Activated naive CD4-positive, alpha-beta T cell treated with Interleukin-2 at 50 U/mL for 16 hours (primary cell): ENCODE results near the gene ADAMTS4.

Experiments used
- DNase-seq: peaks from one replicate; pipeline ENCODE4 v3.0.0-alpha.2; 2020

ADAMTS4 gene

DNA sequence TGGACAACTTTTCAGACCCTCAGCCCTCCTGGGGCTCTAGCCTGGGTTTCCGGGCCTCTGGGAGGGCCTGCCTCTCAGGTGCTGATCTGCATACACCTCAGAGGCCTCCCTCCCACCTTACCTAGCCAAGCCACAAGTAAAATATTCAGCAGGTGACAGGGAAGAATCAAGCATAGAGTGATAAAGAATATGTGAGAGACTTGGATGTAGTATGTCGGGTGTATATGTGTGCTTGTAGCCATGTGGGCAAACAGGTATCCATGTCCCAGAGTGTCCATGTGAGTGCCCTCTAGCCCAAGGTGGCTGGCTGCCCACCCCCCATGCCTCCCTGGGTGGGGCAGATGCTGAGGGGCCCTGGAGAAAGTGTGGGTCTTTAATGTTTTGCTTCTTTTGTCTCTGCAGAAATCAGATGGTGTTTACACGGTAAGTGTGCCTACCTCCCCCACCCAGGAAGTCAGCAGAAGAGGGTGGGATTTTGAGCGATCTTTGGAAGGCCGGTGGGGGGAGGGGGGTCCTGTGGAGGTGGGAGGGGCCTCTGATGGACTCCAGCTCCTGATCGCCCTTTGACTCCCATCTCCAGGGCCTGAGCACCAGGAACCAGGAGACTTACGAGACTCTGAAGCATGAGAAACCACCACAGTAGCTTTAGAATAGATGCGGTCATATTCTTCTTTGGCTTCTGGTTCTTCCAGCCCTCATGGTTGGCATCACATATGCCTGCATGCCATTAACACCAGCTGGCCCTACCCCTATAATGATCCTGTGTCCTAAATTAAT lies 19.6 kb upstream of the ADAMTS4 start:
- no peak for DNase-seq

DNA sequence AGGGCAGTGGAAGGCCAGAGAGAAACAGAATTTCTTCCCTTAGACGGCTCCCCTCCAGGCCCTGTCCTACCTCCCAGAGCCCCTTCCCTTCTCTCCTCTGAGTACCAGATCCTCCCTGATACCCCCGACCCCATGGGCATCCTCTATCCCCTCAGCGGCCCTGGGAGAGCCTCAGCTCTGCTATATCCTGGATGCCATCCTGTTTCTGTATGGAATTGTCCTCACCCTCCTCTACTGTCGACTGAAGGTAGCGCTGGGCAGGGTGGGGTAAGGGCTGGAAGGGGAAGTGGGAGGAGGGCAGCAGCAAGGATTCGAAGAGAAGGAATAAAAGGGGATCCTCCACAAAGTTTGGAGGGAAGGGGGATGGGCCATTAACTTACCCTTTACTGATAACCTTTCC lies 19.0 kb upstream of the ADAMTS4 start:
- DNase-seq = no peak

DNA sequence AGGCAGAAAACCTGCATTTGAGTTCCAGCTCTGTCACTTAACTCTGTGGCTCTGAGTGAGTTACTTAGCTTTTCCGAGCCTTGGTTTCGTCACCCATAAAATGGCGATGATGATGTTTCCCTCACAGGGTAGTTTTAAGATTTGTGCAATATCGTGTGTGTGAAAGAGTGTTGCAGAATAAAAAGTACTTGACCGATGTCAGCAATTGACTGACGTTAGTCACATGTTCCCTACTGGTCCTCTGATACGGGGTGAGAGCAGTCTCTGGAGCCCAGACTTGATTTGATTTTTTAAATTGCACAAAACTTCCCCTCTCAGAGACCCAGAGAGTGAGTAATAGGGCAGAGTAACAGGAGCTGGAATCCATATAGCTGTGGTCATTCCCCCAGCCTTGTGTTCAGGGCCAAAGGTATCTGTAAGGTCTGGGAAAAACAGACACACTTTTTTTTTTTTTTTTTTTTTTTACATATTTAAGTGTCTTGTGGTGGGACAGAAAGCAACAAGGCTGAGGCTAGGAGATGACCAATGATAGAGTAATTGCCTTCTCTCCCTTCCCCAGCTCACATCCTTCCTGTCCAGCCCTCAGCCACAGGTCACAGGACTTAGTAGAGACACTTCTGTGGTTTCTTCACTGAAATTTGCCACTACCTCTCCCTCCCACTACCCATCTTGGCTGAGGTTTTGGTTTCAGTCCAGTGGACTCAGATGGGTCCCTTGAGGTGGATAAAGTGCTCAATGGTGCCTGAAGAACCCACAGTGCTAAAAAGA lies 18.3 kb upstream of the ADAMTS4 start:
- DNase-seq = no peak

DNA sequence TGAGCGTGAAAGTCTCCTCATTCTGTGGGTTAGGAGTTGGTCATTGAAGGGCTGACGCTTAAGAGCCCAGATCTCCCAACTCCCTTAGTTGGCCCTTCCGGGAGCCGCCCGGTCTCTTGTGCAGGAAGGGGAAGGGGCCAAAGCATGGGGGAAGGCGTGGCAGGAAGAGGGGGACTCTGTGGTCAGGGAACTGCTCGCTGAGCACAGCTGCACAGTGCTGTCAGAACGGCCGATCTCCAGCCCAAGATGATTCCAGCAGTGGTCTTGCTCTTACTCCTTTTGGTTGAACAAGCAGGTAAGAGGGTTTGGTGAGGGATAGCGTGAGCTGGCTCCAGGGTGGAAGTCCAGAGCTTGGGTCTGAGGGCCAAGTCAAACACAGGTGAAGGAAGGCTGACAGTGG lies 16.2 kb upstream of the ADAMTS4 start, which contains the start of gene FCER1G:
Gene FCER1G (plus strand): TSS at position 220 of the 400 bp plus-strand sequence. CDS start 27 bp downstream, at position 247.
- no peak for DNase-seq

DNA sequence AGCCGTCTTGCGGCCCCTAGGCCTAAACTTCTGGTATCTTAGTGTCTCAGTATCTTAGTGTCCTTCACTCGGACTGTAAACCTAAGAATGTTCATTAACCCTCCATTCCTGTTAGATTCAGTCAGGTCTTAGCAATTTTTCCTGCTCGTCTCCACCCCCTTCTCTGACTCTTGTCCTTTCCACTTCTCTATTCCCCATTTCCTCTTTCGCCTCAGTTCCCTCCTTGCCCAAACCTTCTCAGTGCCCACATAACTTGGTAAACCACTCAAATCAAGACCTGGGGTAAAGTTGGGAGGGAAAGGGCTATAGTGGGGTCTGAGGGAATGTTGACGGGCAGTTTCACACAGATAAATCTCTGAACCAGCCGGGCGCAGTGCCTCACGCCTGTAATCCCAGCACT lies 15.5 kb upstream of the ADAMTS4 start:
- DNase-seq = no peak

DNA sequence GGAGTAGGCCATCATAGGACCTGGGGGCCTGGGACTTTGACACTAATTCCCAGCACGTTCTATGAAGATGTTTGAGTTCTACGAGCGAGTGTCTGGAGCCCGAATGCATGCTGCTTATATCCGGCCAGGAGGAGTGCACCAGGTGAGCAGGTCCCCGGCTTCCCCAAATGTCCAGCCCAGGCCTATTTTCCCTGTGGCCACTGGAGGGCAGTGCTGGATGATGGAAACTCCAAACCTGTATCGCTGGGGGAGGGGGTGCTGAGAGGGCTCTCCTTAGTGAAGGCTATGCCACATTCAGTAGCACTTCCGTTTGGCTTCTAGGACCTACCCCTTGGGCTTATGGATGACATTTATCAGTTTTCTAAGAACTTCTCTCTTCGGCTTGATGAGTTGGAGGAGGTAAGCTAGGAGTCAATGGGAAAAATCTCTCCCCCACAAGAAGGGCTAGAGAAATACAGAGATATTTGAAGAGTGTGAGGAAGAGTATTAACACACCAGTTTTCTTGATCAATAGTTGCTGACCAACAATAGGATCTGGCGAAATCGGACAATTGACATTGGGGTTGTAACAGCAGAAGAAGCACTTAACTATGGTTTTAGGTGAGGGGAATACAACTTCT lies 11.0 kb upstream of the ADAMTS4 start:
- DNase-seq = peak; percentile 72

DNA sequence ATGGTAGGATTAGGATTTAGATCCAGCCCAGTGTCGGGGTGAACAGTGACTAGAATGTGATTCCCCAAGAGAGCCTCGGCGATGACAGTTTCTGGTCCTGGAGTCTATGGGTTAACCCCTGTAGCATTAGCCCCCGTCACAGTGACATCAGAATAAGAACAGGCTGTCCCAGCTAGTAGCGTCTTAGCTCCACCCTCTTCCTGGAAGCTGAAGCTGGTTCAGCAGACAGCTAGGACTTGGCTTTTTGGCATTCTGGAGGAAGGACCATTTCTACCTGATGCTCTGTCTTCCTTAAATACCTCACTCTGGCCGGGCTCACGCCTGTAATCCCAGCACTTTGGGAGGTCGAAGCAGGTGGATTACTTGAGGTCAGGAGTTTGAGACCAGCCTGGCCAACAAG lies 8.3 kb upstream of the ADAMTS4 start:
- DNase-seq = no peak

DNA sequence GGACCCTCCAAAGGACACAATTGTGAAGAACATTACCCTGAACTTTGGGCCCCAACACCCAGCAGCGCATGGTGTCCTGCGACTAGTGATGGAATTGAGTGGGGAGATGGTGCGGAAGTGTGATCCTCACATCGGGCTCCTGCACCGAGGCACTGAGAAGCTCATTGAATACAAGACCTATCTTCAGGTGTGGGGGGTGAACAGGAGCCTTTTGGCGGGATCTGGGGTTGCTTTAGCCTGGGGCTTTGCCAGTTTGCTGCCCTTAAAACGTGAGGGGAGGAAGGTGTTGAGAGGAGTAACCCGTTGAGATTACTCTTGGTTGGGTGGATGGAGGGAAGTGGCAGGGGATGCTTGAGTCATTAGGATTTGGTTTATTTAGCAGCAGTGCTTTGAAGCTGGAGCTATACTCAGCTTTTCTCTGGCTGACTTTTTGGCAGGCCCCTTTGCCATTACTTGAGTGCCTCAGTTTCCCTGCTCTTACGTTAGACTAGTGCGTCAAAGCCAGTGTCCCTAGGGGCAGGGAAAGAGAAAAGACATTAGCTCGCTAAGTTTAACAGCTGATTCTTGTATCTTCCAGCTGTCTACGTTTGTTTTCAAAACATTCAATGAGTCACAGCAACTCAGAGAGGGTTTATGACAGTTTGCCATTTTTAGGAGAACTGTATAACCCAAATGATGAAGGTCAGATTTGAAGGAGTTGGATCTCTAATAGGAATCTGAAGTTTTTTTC lies 7.7 kb upstream of the ADAMTS4 start:
- no peak for DNase-seq

DNA sequence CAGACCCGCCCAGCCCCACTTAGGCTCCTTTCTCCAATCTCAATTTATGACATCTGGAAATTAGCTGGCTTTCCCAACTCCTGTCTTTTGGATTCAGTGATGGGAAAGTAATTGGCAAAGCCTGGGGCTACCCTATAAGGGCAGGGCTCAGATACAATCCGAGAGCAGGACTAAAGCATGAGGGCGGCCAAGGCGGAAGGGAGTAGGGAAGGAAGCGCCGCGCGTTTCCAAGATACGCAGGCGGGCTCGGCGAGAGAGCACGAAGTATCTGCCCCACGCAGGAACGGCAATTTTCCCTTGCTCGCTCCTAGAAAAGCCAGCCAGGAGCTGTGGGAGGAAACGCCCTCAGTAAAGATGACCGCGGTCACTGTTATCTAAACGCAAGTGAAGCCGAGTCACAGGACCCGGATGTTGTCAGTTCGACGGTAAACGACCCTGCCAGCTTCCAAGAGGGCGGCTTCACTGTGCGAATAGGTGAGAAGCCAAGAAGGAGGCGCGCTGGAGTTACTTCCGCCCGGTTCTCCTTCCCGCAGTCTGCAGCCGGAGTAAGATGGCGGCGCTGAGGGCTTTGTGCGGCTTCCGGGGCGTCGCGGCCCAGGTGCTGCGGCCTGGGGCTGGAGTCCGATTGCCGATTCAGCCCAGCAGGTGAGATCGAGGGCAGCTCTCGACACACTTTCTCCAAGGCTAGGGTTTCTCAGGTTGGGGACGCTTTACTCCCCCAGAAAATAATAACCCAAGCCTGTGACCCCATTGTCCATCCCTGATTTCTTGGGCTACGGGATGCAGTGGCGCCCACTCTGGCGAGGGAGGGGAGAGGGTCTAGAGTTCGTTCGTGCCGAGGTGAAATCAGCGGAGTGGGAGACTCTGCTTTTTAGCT lies 3.2 kb upstream of the ADAMTS4 start, which contains the start of gene NDUFS2:
Gene NDUFS2 (plus strand): TSS at position 532 of the 877 bp plus-strand sequence. CDS start 19 bp downstream, at position 551.
- DNase-seq = peak; percentile 95

DNA sequence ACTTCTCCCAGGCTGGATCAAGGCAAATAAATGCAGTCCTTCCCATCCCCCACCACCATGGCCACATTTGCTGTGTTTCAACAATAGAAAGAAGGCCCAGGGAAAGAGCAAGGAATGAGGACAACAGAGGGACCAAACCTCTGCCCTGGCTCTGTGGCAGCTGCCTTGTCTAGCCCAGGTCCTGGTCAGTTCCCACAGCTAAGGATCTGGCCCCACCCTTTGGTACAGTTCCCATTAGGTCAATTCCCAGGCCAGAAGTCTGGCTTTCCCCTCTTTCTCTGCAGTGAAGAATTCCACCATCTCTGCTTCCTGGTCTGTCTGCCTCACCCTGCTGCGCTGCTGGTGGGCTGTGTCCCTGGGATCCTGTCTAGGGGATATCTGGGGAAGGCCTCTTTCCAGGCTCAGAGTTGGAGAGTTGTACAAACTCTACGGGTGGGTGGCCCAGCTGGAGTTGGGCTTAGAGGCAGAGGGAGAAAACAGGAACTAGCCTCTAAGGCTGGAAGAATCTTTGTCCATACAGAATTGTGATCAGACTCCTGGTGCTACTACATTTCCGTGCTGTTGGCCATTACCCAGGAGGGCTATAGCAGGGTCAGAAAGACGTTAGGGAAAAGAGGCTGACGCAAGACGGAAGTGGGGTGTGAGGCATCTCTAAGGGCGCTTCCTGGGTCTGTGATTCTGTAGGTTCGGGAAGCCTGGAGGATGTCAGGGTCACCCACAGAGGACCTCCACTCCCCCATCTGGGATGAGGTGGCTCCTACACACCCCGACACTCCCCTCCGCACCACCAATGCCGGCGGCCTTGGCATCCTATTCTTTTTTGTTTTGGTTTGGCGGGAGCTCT lies 2.4 kb upstream of the ADAMTS4 start:
- DNase-seq = no peak

DNA sequence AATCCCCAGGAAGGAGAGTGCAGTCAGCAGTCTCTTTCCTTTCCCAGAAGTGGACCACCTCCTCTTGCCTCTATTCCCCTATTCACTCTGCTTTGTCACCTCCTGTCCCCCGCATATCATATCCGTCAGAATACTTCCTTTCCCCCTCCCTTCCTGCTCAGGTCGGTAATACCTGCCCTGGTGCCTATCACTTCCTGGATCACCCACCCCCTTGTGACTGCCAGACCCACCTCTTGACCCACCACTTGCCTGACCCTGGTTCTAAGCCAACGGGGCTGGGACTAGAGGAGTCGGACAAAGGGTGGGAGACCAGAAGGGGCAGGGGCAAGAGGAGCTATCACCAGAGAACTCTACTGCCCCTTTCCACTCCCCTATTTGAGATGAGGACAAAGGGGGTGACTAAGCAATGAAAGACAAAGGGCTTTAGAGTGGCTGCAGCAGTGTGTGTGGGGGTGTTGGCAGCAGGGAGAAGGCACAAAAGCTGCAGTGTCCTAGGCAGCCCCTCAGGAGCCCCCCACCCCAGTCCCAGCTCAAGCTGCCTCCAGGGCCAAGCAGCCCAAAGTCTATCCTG lies 1.7 kb upstream of the ADAMTS4 start:
- DNase-seq = no peak

DNA sequence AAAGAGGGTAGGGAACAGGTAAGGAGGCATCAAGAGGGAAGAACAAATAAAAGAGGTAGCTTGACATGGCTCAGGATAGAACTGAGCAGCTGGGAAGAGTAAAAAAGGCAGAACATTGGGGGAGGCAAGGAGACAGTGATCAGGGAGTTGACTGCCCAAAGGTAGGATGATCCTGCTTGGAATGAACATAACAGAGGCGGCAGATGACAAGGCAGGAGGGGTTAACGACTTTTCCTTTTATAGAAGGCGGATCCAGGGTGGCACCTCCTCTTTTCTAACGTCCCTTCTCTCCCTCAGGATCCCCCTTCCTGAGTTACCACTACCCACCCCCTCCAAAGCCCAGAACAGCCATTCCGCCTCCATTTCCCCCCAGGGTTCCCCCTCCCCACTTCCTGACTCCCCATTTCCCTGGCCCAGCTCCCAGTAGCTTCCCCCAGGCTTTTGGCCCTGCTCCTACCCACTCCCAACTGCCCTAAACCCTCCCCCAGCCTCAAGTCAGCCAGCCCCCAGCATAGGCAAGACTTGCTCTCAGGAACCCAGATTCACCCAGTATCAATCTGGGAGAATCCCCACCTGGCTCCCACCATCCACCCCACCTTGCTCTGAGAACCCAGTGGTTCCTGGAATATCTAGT lies 769 bp upstream of the ADAMTS4 start:
- DNase-seq = no peak

DNA sequence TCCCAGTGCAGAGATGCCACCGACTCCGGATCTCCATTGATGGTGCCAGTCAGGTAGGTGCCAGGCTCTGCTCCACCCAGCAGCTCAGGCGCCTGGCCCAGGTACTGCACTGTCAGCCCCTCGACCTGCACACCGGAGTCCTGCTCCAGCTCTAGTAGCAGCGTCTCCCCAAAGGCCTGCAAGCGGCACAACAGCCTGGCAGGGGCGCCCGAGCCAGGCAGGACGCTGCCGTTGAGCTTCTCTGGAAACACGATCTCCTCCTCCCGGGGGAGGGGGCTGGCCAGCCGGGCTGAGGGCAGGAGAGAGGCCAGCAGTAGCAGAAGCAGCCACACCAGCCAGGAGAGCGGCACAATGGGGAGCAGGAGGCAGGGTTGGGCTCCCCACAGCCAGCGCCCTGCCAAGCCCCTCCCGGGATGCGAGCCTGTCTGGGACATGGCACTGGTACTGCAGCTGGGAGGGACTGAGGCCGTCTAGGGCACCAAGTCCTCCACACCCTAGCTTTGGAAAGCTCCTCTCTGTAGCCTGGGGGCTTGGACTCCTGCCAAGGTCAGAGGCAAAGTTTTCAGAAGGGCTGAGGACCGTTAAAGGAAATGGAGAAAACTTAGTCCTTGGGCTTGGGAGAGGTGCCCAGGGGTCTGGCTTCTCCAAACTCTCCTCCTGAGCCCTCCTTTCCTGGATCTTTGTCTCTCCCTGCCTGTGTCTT lies 509 bp downstream of the ADAMTS4 start:
- DNase-seq = no peak

DNA sequence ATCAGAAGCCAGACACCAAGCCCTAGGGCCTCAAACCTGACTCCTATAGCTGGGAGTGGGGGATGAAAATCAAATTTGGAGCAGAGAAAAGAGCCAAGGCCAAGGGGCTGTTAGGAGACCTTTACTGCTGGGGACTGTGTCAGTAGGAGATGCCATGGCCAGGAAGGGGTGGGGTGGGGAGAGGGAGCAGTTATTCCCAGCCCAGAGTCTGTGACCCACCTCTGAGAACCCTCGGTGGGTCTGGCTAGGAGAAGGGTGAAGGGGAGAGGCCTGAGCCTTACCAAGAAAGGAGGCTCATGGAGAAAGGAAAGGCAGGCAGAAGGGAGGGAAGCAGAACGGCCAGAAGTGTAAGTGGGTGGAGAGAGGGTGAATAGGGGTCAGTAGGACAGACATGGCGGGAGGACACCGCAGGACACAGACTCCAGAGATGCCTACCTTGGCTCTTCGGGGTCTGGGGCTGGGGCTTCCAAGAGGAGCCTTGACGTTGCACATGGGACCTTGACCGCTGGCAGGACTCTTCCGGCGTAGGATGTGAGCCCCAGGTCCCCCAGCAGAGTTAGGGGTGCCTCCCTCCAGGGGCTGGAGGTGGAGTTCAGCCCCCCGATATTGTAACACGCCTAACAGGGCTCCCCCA lies 1.2 kb downstream of the ADAMTS4 start:
- DNase-seq = no peak

DNA sequence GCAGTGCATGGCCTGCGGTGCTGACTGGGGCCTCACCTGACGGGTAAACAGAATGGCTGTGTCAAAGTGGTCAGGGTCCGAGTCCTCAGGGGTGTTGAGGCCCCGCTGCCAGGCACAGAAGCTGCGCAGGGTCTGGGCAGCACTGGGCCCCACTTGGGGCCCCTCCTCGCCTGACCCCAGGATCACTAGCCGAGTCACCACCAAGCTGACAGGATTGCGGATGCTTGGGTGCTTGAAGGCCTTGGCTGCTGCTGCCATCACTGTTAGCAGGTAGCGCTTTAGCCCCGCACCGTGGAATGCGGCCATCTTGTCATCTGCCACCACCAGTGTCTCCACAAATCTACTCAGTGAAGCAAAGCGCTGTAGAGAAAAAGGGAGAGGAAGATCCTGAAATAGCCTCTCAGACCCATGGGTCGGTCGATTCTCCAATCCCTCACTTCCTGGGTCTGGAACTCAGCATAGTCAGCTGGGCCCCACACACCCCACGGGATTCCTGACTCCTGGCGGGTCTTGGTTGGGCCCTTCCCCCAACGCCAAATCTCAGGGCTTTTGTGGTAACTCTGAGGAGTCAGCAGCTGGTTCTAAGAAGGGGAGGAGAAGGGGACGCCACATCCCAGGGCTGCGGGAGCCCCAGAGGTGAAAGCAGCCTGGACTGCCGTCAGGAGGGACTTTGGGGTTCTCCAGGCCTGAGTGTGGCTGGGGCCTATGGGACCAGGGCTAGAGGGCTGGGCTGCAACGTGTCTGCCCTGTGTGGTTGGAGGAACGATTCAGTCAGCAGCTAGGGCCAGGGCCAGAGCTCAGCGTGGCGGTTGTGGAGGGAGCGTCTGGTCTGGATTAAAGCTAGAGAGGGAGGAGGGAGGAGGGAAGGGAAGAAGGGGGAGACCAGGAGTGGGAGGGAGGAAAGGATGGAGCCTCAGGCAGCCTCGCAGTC lies 2.1 kb downstream of the ADAMTS4 start:
- DNase-seq = no peak

DNA sequence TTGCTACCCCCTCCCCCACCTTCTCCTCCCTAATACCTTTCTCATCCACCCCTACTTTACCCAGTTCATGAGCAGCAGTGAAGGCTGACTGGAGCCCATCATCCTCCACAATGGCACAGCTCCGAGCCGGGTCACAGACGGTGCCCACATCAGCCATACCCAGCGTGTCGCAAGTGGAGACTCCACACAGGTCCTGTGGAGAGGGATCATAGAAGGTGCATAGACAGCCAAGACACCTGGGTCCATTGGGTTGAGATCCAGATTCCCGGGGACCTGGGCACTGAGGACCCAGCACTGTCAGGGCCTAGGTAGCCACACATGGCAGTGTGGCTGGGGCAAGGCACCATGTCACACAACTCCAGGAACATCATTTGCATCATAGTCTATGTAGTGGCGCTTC lies 2.7 kb downstream of the ADAMTS4 start:
- no peak for DNase-seq

DNA sequence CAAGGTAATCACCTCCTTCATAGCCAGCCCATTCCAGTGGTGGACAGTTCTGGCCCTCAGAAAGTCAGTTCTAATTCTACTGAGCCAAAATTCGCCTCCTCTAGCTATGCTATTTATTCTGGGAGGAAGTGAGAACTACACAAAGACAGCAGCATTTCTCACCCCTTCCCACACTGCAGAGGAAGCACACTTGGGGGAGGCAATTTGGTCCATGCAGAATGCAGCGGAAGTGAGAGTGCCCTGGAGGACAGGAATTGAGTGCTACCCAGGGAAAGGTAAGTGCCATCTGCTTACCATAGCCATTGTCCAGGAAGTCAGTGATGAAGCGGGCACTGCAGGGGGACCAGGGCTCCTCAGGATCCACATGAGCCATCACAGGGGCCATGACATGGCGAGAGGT lies 3.7 kb downstream of the ADAMTS4 start:
- DNase-seq = no peak
